IMR-90 (cell line): ENCODE data around the gene SEC24D. TPM values are rescaled to one million over a fixed set of nuclear protein-coding genes. Genes with fewer than 3 reads are reported as not detected.

Source experiments
- ATAC-seq: fragments of 200-7000 bp; cut with Tn5 transposase; 2 replicates; pipeline ENCODE4 v1.9.1; 2020; ENCODE audit warnings: low read depth, mild to moderate bottlenecking, moderate library complexity
- BruUV-seq: library from RNA; stranded (reverse); fragments of 400-500 nt; replicated peaks from 2 replicates; lab custom pipeline; 2021; lab: Mats Ljungman, UMichigan
- CTCF ChIA-PET: fragments of 300-600 bp; formaldehyde crosslinking; extraction: SDS; loops from one replicate; lab custom pipeline; 2021; ENCODE audit warnings: antibody characterized with exemption; lab: Yijun Ruan, JAX
- POLR2A ChIA-PET: fragments of 300-600 bp; sonication (Branson Sonifier 250); formaldehyde crosslinking; loops from one replicate; lab custom pipeline; 2022; ENCODE audit warnings: antibody characterized with exemption; ENCODE audit not compliant: unreplicated experiment; lab: Charles Lee
- DNase-seq: peaks from one replicate; pipeline ENCODE4 v3.0.0; 2013
- H2AFZ ChIP-seq: replicated peaks from 2 replicates; pipeline ENCODE3; 2013; ENCODE audit warnings: low read length, mild to moderate bottlenecking; ENCODE audit not compliant: poor library complexity
- H2AK5ac ChIP-seq: 2 replicates; pipeline ENCODE4 v1.6.1; 2013; ENCODE audit warnings: low read depth, low read length, inconsistent platforms
- H2AK9ac ChIP-seq: replicated peaks from 2 replicates; pipeline ENCODE3; 2013; ENCODE audit warnings: mild to moderate bottlenecking, low read depth, low read length, moderate library complexity; ENCODE audit not compliant: poor library complexity
- H2BK120ac ChIP-seq: 2 replicates; pipeline ENCODE4 v1.6.1; 2013; ENCODE audit warnings: low read depth, low read length, inconsistent platforms
- H2BK15ac ChIP-seq: 3 replicates; pipeline ENCODE4 v1.6.1; 2013; ENCODE audit warnings: low read depth, low read length, inconsistent platforms
- H2BK20ac ChIP-seq: 2 replicates; pipeline ENCODE4 v1.6.1; 2013; ENCODE audit warnings: low read depth, mild to moderate bottlenecking, inconsistent platforms, low read length, moderate library complexity
- H2BK5ac ChIP-seq: 2 replicates; pipeline ENCODE4 v1.6.1; 2013; ENCODE audit warnings: mild to moderate bottlenecking, low read depth, low read length, inconsistent platforms; ENCODE audit not compliant: poor library complexity, severe bottlenecking
- H3K14ac ChIP-seq: replicated peaks from 2 replicates; pipeline ENCODE4 v1.6.1; 2013; ENCODE audit warnings: low read depth, low read length, inconsistent platforms
- H3K18ac ChIP-seq: 2 replicates; pipeline ENCODE4 v1.6.1; 2013; ENCODE audit warnings: low read depth, low read length, control low read depth
- H3K23ac ChIP-seq: 2 replicates; pipeline ENCODE4 v1.6.1; 2013; ENCODE audit warnings: low read depth, low read length, inconsistent platforms
- H3K27ac ChIP-seq: 2 replicates; pipeline ENCODE4 v1.5.1; 2013; ENCODE audit warnings: mild to moderate bottlenecking, control low read depth, low read length; ENCODE audit not compliant: insufficient read depth
- H3K27me3 ChIP-seq: 2 replicates; pipeline ENCODE4 v1.6.1; 2013; ENCODE audit warnings: low read length; ENCODE audit not compliant: control insufficient read depth, insufficient read depth
- H3K36me3 ChIP-seq: 2 replicates; pipeline ENCODE4 v1.6.1; 2013; ENCODE audit warnings: low read length, mixed read lengths; ENCODE audit not compliant: control insufficient read depth, insufficient read depth
- H3K4ac ChIP-seq: 2 replicates; pipeline ENCODE4 v1.6.1; 2013; ENCODE audit warnings: low read depth, low read length, inconsistent platforms
- H3K4me1 ChIP-seq: 2 replicates; pipeline ENCODE4 v1.6.1; 2013; ENCODE audit warnings: low read length, mixed read lengths; ENCODE audit not compliant: control insufficient read depth, insufficient read depth
- H3K4me2 ChIP-seq: 2 replicates; pipeline ENCODE4 v1.6.1; 2013; ENCODE audit warnings: low read depth, mild to moderate bottlenecking, control low read depth, low read length, moderate library complexity
- H3K4me3 ChIP-seq: 2 replicates; pipeline ENCODE4 v1.5.1; 2013; ENCODE audit warnings: low read depth, mild to moderate bottlenecking, control low read depth, low read length, moderate library complexity; ENCODE audit not compliant: insufficient read depth
- H3K56ac ChIP-seq: 2 replicates; pipeline ENCODE4 v1.6.1; 2013; ENCODE audit warnings: low read length, inconsistent platforms; ENCODE audit not compliant: insufficient read depth; ENCODE audit errors: extremely low read depth
- H3K79me1 ChIP-seq, 2 experiments: 2 replicates each; pipeline ENCODE4 v1.6.1; 2013; ENCODE audit warnings: low read length in 2 of 2, inconsistent platforms in 1 of 2, low read depth in 1 of 2
- H3K9ac ChIP-seq: 2 replicates; pipeline ENCODE4 v1.6.1; 2013; ENCODE audit warnings: low read depth, low read length, control low read depth
- H3K9me1 ChIP-seq: 2 replicates; pipeline ENCODE4 v1.6.1; 2013; ENCODE audit warnings: low read length, inconsistent platforms; ENCODE audit not compliant: insufficient read depth
- H3K9me3 ChIP-seq: 2 replicates; pipeline ENCODE4 v1.6.1; 2013; ENCODE audit warnings: low read length; ENCODE audit not compliant: control insufficient read depth, insufficient read depth
- H4K20me1 ChIP-seq: 2 replicates; pipeline ENCODE4 v1.6.1; 2013; ENCODE audit warnings: low read length, inconsistent platforms; ENCODE audit not compliant: insufficient read depth
- H4K5ac ChIP-seq: 2 replicates; pipeline ENCODE4 v1.6.1; 2013; ENCODE audit warnings: mild to moderate bottlenecking, low read depth, low read length, control low read depth
- H4K8ac ChIP-seq, 2 experiments: 2 replicates each; pipeline ENCODE4 v1.6.1; 2013; ENCODE audit warnings: low read depth in 2 of 2, low read length in 2 of 2, control low read depth in 1 of 2, inconsistent platforms in 1 of 2
- H4K91ac ChIP-seq: 2 replicates; pipeline ENCODE4 v1.6.1; 2013; ENCODE audit warnings: low read depth, low read length, inconsistent platforms; ENCODE audit not compliant: insufficient read depth
- FOS ChIP-seq: fragments of 150-350 bp; IDR thresholded peaks from 2 replicates; pipeline ENCODE4 v1.6.1; 2016; ENCODE audit warnings: low read depth, low read length
- SMC3 ChIP-seq: fragments of 150-350 bp; IDR thresholded peaks from 2 replicates; pipeline ENCODE4 v1.6.1; 2016; ENCODE audit warnings: low read depth, mild to moderate bottlenecking, antibody characterized with exemption, low read length, moderate library complexity
- WGBS, 2 experiments: methylation state at CpG; one replicate each; pipeline versions ENCODE4 v1.1.5 to v1.1.7; 2013; ENCODE audit warnings: missing lambda C conversion rate in 2 of 2; ENCODE audit not compliant: insufficient read length in 1 of 2; ENCODE audit errors: extremely low coverage in 2 of 2; 5-methylcytosine and 5-hydroxymethylcytosine counted together
- dilution Hi-C: fragments of 300-500 bp; cut with HindIII; formaldehyde crosslinking; loops from one replicate; pipeline ENCODE4 v1.14.3; 2018; ENCODE audit warnings: low sequenced_read_pairs; ENCODE audit not compliant: unreplicated experiment
- in situ Hi-C: fragments of 300-500 bp; cut with MboI; formaldehyde crosslinking; loops from 3 replicates; pipeline ENCODE4 v1.14.3; 2019; ENCODE audit warnings: low sequenced_read_pairs, inconsistent platforms, mixed read lengths
- intact Hi-C: fragments of 100-400 bp; cut with micrococcal nuclease; formaldehyde crosslinking; loops from 2 replicates; pipeline ENCODE4 v1.10.0; 2022
- polyA plus RNA-seq, 3 experiments: library from polyadenylated mRNA; depleted of rRNA; stranded (reverse); fragments of >200 nt; gene quantifications; 2 replicates each; pipeline ENCODE4 v1.2.3, GENCODE V29; 2012; ENCODE audit warnings: low replicate concordance in 1 of 3
- total RNA-seq: library from RNA; depleted of rRNA; stranded (reverse); fragments of >200 nt; gene quantifications from 2 replicates; pipeline ENCODE4 v1.2.3, GENCODE V29; 2012

SEC24D gene
- total and polyA plus RNA-seq, 2 of the 4 experiments (the other 2 are of a cell fraction) = 93.2 to 111 TPM

DNA sequence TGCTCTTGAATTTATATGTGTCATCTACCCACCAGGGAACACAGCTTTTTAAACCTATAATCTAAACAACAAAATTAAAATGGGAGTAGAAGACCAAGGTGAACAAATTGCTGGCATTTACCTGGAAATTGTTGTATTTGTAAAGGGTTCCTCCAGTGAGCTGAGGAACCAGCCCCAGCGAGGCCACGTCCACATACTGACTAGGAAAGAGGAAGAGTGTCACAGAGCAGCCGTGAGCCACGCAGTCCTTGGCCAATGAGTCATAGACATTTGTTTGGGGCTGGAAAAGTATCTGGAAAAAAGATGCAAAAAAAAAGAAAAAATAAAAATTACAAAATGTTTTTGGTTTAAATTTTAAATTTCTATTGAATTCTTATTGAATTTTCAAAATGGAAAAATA, 92.1 kb downstream of the SEC24D start:
- H2BK15ac ChIP-seq = no peak overlapping the region
- peak overlapping the region; percentile 59 for H2BK5ac ChIP-seq
- H3K18ac ChIP-seq = no peak overlapping the region
- no peak overlapping the region for H4K8ac ChIP-seq
- no peak overlapping the region for H4K91ac ChIP-seq
- H3K36me3 ChIP-seq = peaks cover 46% of the 10 kb centered on the region
- no peak overlapping the region for H2AK5ac ChIP-seq
- WGBS, 2 experiments = no CpG with 5 or more reads among the region's 4 CpGs
- H4K20me1 ChIP-seq = peaks cover 26% of the 10 kb centered on the region; the same call in 1 of the 2 replicates
- H4K5ac ChIP-seq = no peak overlapping the region
- no peak overlapping the region for H2AFZ ChIP-seq
- H2AK9ac ChIP-seq = no peak overlapping the region
- H3K9me3 ChIP-seq = no peaks in the 10 kb centered on the region
- no peak overlapping the region for H3K27ac ChIP-seq
- H2BK120ac ChIP-seq = no peak overlapping the region
- peaks cover 14% of the 10 kb centered on the region for H3K4me1 ChIP-seq
- TF ChIP-seq SMC3 = no peak
- peak; percentile 39; the same call in 1 of the 2 replicates for TF ChIP-seq FOS
- H3K79me1 ChIP-seq = peaks cover 28 to 61% of the 10 kb centered on the region in 2 experiments
- H3K27me3 ChIP-seq = no peaks in the 10 kb centered on the region
- no peak overlapping the region for H3K23ac ChIP-seq
- no peak overlapping the region for H3K4me2 ChIP-seq
- intact Hi-C loops (no loop called here), dilution Hi-C loops (no loop called here), in situ Hi-C loops (loop anchor here (10.0 kb wide), 1 partner anchor 231 kb away; no protein-coding TSS in a partner anchor)
- ChIA-PET CTCF (no interaction called here), POLR2A (no interaction called here)
- DNase-seq = peak; percentile 58
- H3K9ac ChIP-seq = no peak overlapping the region
- no peak overlapping the region for H3K4ac ChIP-seq
- H3K14ac ChIP-seq = no peak overlapping the region
- BruUV-seq = no TSS peak
- H3K4me3 ChIP-seq = no peak overlapping the region
- ATAC-seq = no peak
- H3K9me1 ChIP-seq = 0 out of 2 replicates have a peak, but pooled peaks cover 4% of the 10 kb centered on the region
- no peak overlapping the region for H3K56ac ChIP-seq
- no peak overlapping the region for H2BK20ac ChIP-seq
